H1 (cell line): ENCODE measurements around the gene CACNA2D3. TPM values are rescaled to one million over a fixed set of nuclear protein-coding genes. Genes with fewer than 3 reads are reported as not detected.

ENCODE experiments used
- CTCF ChIA-PET: fragments of 300-600 bp; sonication (Branson Sonifier 250); formaldehyde crosslinking; loops from one replicate; lab custom pipeline; 2021; ENCODE audit not compliant: partially characterized antibody; lab: Charles Lee
- POLR2A ChIA-PET: fragments of 300-600 bp; sonication (Branson Sonifier 250); formaldehyde crosslinking; loops from one replicate; lab custom pipeline; 2021; ENCODE audit warnings: inconsistent platforms; ENCODE audit not compliant: partially characterized antibody; lab: Charles Lee
- DNase-seq, 2 experiments: peaks; one replicate each; pipeline versions ENCODE4 v3.0.0 to v3.0.0-alpha.2; 2010 to 2022; ENCODE audit warnings: low spot score in 2 of 2, low read depth in 1 of 2, mixed read lengths in 1 of 2
- FAIRE-seq: peaks from 2 replicates; lab custom pipeline; 2011; peaks lifted over from hg19 to GRCh38; lab: Jason Lieb, UNC
- H2AFZ ChIP-seq: 2 replicates; pipeline ENCODE4 v1.8.1; 2012; ENCODE audit warnings: low read length, inconsistent platforms
- H2AK5ac ChIP-seq: 2 replicates; pipeline ENCODE4 v1.6.1; 2013; ENCODE audit warnings: low read depth, low read length
- H2BK120ac ChIP-seq: replicated peaks from 2 replicates; pipeline ENCODE3; 2013; ENCODE audit warnings: low read depth, low read length, inconsistent platforms
- H2BK12ac ChIP-seq: 2 replicates; pipeline ENCODE4 v1.6.1; 2013; ENCODE audit warnings: low read depth, low read length
- H2BK15ac ChIP-seq: 2 replicates; pipeline ENCODE4 v1.6.1; 2013; ENCODE audit warnings: low read length
- H2BK20ac ChIP-seq: 2 replicates; pipeline ENCODE4 v1.6.1; 2013; ENCODE audit warnings: low read length
- H2BK5ac ChIP-seq: 2 replicates; pipeline ENCODE4 v1.6.1; 2013; ENCODE audit warnings: low read depth, low read length
- H3K14ac ChIP-seq: 2 replicates; pipeline ENCODE4 v1.6.1; 2013; ENCODE audit warnings: inconsistent platforms; ENCODE audit not compliant: insufficient read length
- H3K18ac ChIP-seq: 2 replicates; pipeline ENCODE4 v1.6.1; 2013; ENCODE audit warnings: low read length; ENCODE audit errors: extremely low read depth
- H3K23ac ChIP-seq: 2 replicates; pipeline ENCODE4 v1.6.1; 2013; ENCODE audit warnings: inconsistent platforms; ENCODE audit not compliant: insufficient read length
- H3K23me2 ChIP-seq: 2 replicates; pipeline ENCODE4 v1.6.1; 2013; ENCODE audit warnings: low read depth, low read length
- H3K27ac ChIP-seq: 2 replicates; pipeline ENCODE4 v1.6.1; 2011; ENCODE audit warnings: low read depth, low read length, inconsistent platforms
- H3K27me3 ChIP-seq, 4 experiments: replicated peaks in 1 of 4; 1 replicate in 1 of 4; 2 replicates in 3 of 4; pipeline versions ENCODE4 v1.6.1 to v1.8.1; 2011 to 2013; ENCODE audit warnings: low read length in 3 of 4, mild to moderate bottlenecking in 3 of 4, inconsistent platforms in 2 of 4, mixed read lengths in 2 of 4, moderate library complexity in 1 of 4; ENCODE audit not compliant: control insufficient read depth in 3 of 4, insufficient read depth in 3 of 4; ENCODE audit errors: extremely low read depth in 1 of 4
- H3K36me3 ChIP-seq, 4 experiments: 2 replicates each; pipeline versions ENCODE4 v1.6.1 to v1.8.1; 2011 to 2013; ENCODE audit warnings: mild to moderate bottlenecking in 4 of 4, low read length in 3 of 4, moderate library complexity in 2 of 4, control low read depth in 1 of 4, inconsistent platforms in 1 of 4; ENCODE audit not compliant: insufficient read depth in 4 of 4, control insufficient read depth in 2 of 4
- H3K4ac ChIP-seq: replicated peaks from 2 replicates; pipeline ENCODE3; 2013; ENCODE audit warnings: low read length, low read depth, mixed read lengths, inconsistent platforms; ENCODE audit not compliant: insufficient read length
- H3K4me1 ChIP-seq, 4 experiments: replicated peaks in 1 of 4; 1 replicate in 1 of 4; 2 replicates in 3 of 4; pipeline versions ENCODE4 v1.6.1 to v1.8.1; 2011 to 2013; ENCODE audit warnings: low read length in 3 of 4, inconsistent platforms in 2 of 4, mixed read lengths in 1 of 4; ENCODE audit not compliant: insufficient read depth in 4 of 4, control insufficient read depth in 3 of 4
- H3K4me2 ChIP-seq, 2 experiments: 2 replicates each; pipeline versions ENCODE4 v1.6.1 to v1.8.1; 2011 to 2013; ENCODE audit warnings: low read depth in 2 of 2, low read length in 2 of 2, control low read depth in 1 of 2, inconsistent platforms in 1 of 2, mild to moderate bottlenecking in 1 of 2; ENCODE audit not compliant: insufficient read depth in 1 of 2
- H3K4me3 ChIP-seq, 4 experiments: fragments of 200-600, 300-600 bp in 1 of 4; sonication (generic), shearing (Covaris generic), sonication (Bioruptor Twin) in 1 of 4; 2 replicates each; pipeline versions ENCODE4 v1.5.1 to v1.8.1; 2011 to 2016; ENCODE audit warnings: low read length in 4 of 4, low read depth in 3 of 4, control low read depth in 2 of 4, inconsistent platforms in 2 of 4, mild to moderate bottlenecking in 2 of 4, mixed read lengths in 1 of 4, moderate library complexity in 1 of 4; ENCODE audit not compliant: insufficient read depth in 2 of 4; ENCODE audit errors: extremely low read depth in 1 of 4
- H3K56ac ChIP-seq: replicated peaks from 2 replicates; pipeline ENCODE3; 2013; ENCODE audit warnings: low read depth, mild to moderate bottlenecking, mixed read lengths, low read length, inconsistent platforms; ENCODE audit not compliant: insufficient read length
- H3K79me1 ChIP-seq: 2 replicates; pipeline ENCODE4 v1.6.1; 2013; ENCODE audit warnings: low read depth, low read length, control low read depth
- H3K79me2 ChIP-seq, 2 experiments: 2 replicates each; pipeline versions ENCODE4 v1.6.1 to v1.8.1; 2012 to 2013; ENCODE audit warnings: low read length in 2 of 2, mild to moderate bottlenecking in 2 of 2, inconsistent platforms in 1 of 2; ENCODE audit not compliant: insufficient read depth in 2 of 2, control insufficient read depth in 1 of 2
- H3K9ac ChIP-seq, 4 experiments: replicated peaks in 1 of 4; 1 replicate in 1 of 4; 2 replicates in 3 of 4; pipeline versions ENCODE4 v1.6.1 to v1.8.1; 2011 to 2013; ENCODE audit warnings: low read depth in 3 of 4, low read length in 3 of 4, control low read depth in 2 of 4, mild to moderate bottlenecking in 2 of 4, moderate library complexity in 2 of 4, inconsistent platforms in 1 of 4; ENCODE audit errors: extremely low read depth in 1 of 4
- H3K9me3 ChIP-seq, 2 experiments: 2 replicates each; pipeline versions ENCODE4 v1.6.1 to v1.8.1; 2012 to 2013; ENCODE audit warnings: mild to moderate bottlenecking in 2 of 2, moderate library complexity in 2 of 2, control low read depth in 1 of 2, inconsistent platforms in 1 of 2, low read depth in 1 of 2, low read length in 1 of 2, mixed read lengths in 1 of 2; ENCODE audit not compliant: insufficient read depth in 2 of 2
- H4K20me1 ChIP-seq, 2 experiments: replicated peaks in 1 of 2; 2 replicates each; pipeline versions ENCODE3 to v1.8.1; 2011 to 2013; ENCODE audit warnings: inconsistent platforms in 2 of 2, low read length in 2 of 2, mild to moderate bottlenecking in 1 of 2; ENCODE audit not compliant: insufficient read depth in 2 of 2, control insufficient read depth in 1 of 2
- H4K5ac ChIP-seq: 2 replicates; pipeline ENCODE4 v1.6.1; 2013; ENCODE audit warnings: low read length, low read depth, mixed read lengths, inconsistent platforms; ENCODE audit not compliant: insufficient read length
- H4K8ac ChIP-seq: 2 replicates; pipeline ENCODE4 v1.8.0; 2013; ENCODE audit warnings: mild to moderate bottlenecking, moderate library complexity, low read length, inconsistent platforms; ENCODE audit not compliant: insufficient read depth; ENCODE audit errors: extremely low read depth
- H4K91ac ChIP-seq: replicated peaks from 2 replicates; pipeline ENCODE3; 2013; ENCODE audit warnings: low read length, mixed read lengths, inconsistent platforms; ENCODE audit not compliant: insufficient read length
- BRCA1 ChIP-seq: IDR thresholded peaks from 2 replicates; pipeline ENCODE4 v1.6.1; 2012; ENCODE audit warnings: low read depth, low read length, improper control_type of control experiment
- CBX5 ChIP-seq: fragments of 300-800, 300-1000 bp; sonication (generic); IDR thresholded peaks from 2 replicates; pipeline ENCODE4 v1.7.1; 2016; ENCODE audit warnings: antibody characterized with exemption, low read length, low read depth
- CHD1 ChIP-seq: IDR thresholded peaks from 2 replicates; pipeline ENCODE4 v1.6.1; 2012; ENCODE audit warnings: low read depth, low read length, improper control_type of control experiment
- CTCF ChIP-seq, 3 experiments: IDR thresholded peaks; 1 replicate in 2 of 3; 2 replicates in 1 of 3; pipeline versions ENCODE4 v1.5.1 to v1.6.1; 2011; ENCODE audit warnings: low read length in 3 of 3, mild to moderate bottlenecking in 3 of 3, inconsistent platforms in 2 of 3, low read depth in 1 of 3, moderate library complexity in 1 of 3; ENCODE audit not compliant: insufficient read depth in 1 of 3; ENCODE audit errors: control extremely low read depth in 1 of 3
- EP300 ChIP-seq, 2 experiments: IDR thresholded peaks; 1 replicate in 1 of 2; 2 replicates in 1 of 2; pipeline ENCODE4 v1.6.1; 2011 to 2012; ENCODE audit warnings: low read depth in 2 of 2, low read length in 2 of 2, mild to moderate bottlenecking in 2 of 2, borderline replicate concordance in 1 of 2, inconsistent platforms in 1 of 2, moderate library complexity in 1 of 2
- EZH2 ChIP-seq: fragments of 200-600 bp; sonication (generic); IDR thresholded peaks from 2 replicates; pipeline ENCODE4 v1.7.1; 2012; ENCODE audit warnings: low read depth, mild to moderate bottlenecking, moderate library complexity, low read length, inconsistent platforms; ENCODE audit not compliant: severe bottlenecking
- GTF2F1 ChIP-seq: IDR thresholded peaks from 2 replicates; pipeline ENCODE4 v1.6.1; 2012; ENCODE audit warnings: low read depth, low read length, improper control_type of control experiment, borderline replicate concordance
- MAFK ChIP-seq: IDR thresholded peaks from 2 replicates; pipeline ENCODE4 v1.6.1; 2012; ENCODE audit warnings: low read depth, mild to moderate bottlenecking, improper control_type of control experiment, low read length
- POLR2AphosphoS5 ChIP-seq: IDR thresholded peaks from 2 replicates; pipeline ENCODE4 v1.6.1; 2011; ENCODE audit warnings: low read depth, low read length
- POU5F1 ChIP-seq: IDR thresholded peaks from 2 replicates; pipeline ENCODE4 v1.6.1; 2011; ENCODE audit warnings: low read depth, mild to moderate bottlenecking, low read length, moderate library complexity
- TAF1 ChIP-seq: IDR thresholded peaks from 2 replicates; pipeline ENCODE4 v1.6.1; 2011; ENCODE audit warnings: mild to moderate bottlenecking, low read depth, low read length
- TEAD4 ChIP-seq: IDR thresholded peaks from 2 replicates; pipeline ENCODE4 v1.6.1; 2012; ENCODE audit warnings: low read depth, low read length, inconsistent platforms, mixed read lengths
- WGBS, 2 experiments: shearing (Covaris generic) in 1 of 2; methylation state at CpG; one replicate each; pipeline versions ENCODE4 v1.1.6 to v1.1.7; 2013 to 2015; ENCODE audit warnings: low lambda C conversion rate in 2 of 2, mixed read lengths in 2 of 2, inconsistent platforms in 1 of 2, low coverage in 1 of 2, missing lambda C conversion rate in 1 of 2; ENCODE audit not compliant: insufficient replicate concordance in 2 of 2, insufficient coverage in 1 of 2, insufficient read length in 1 of 2; ENCODE audit errors: extremely low coverage in 1 of 2, missing lambda C conversion rate in 1 of 2; 5-methylcytosine and 5-hydroxymethylcytosine counted together
- polyA plus RNA-seq, 7 experiments: library from polyadenylated mRNA; depleted of rRNA in 3 of 7; stranded (reverse) in 5 of 7; unstranded in 2 of 7; fragments of >200 nt in 5 of 7; fragments of 200-250 nt in 2 of 7; gene quantifications; 1 replicate in 5 of 7; 2 replicates in 1 of 7; 4 replicates in 1 of 7; pipeline versions ENCODE4 v1.2.1 to v1.2.3, GENCODE V29; 2011 to 2013; ENCODE audit warnings: missing spikeins in 2 of 7, mixed read lengths in 2 of 7
- total RNA-seq: library from RNA; stranded (reverse); fragmentation: NEBNext Ultra II Directional; extraction: Animal tissue kit (Norgen Biotek cat#: 25700); gene quantifications from 2 replicates; pipeline ENCODE4 v1.2.1, GENCODE V29; 2021

Gene CACNA2D3
- total and polyA plus RNA-seq, 2 of the 8 experiments (the other 6 are each of a cell fraction or from before 2014, with no cell fraction given), result 1.5 to 1.8 TPM

DNA sequence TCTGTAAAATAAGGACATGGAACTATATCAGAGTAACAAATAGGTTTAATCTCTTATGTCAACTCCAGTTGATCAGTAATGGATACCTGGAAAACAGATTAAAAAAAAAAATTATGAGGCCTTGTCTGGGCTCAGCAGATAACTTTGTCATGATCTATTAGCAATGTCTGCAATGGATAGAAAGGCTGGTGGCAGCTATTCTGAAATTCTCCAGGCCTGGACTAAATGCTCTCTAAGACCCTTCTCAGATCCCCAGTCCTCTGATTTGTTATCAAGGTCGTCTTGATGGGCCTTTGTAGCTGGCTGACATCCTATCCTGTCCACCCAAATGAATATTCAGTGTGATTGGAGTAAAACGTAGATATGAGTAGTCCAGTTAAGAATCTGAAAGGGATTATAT lies 791.8 kb downstream of the CACNA2D3 start:
- Histone ChIP-seq H2BK20ac (no peak overlapping the region), H3K4me1 (no peaks in the 10 kb centered on the region), H3K79me1 (no peaks in the 10 kb centered on the region), H3K9ac (no peak overlapping the region), H2BK5ac (no peak overlapping the region), H3K56ac (no peak overlapping the region), H3K23ac (no peak overlapping the region), H3K14ac (no peak overlapping the region), H3K4me2 (no peak overlapping the region), H3K27me3 (no peaks in the 10 kb centered on the region), H2BK120ac (no peak overlapping the region), H3K36me3 (0 out of 8 replicates have a peak, but pooled peaks cover 0 to 4% (median 0%) of the 10 kb centered on the region in 4 experiments), H3K4ac (no peak overlapping the region), H2BK12ac (no peak overlapping the region), H2AK5ac (no peak overlapping the region), H4K8ac (no peak overlapping the region), H3K23me2 (no peaks in the 10 kb centered on the region), H3K27ac (no peak overlapping the region), H4K91ac (no peak overlapping the region), H3K79me2 (no peaks in the 10 kb centered on the region), H4K5ac (no peak overlapping the region), H3K4me3 (no peak overlapping the region), H3K9me3 (peaks cover 0 to 5% of the 10 kb centered on the region in 2 experiments; a peak in 3 of 4 replicates), H2BK15ac (no peak overlapping the region), H4K20me1 (no peaks in the 10 kb centered on the region), H2AFZ (no peak overlapping the region), H3K18ac (no peak overlapping the region)
- POLR2A ChIA-PET, result no interaction called here
- FAIRE-seq, result no peak
- WGBS, 2 experiments, result 72% methylated on average over 2 of the region's 2 CpGs; no CpG with 5 or more reads in 1 of the 2 experiments
- no peak for DNase-seq
- CTCF ChIA-PET, result interaction anchor here (1.3 kb wide), 1 partner anchor 61 kb away, joined by 3 read pairs; no protein-coding TSS in a partner anchor
- TF ChIP-seq MAFK (no peak), TAF1 (no peak), EZH2 (no peak), CHD1 (no peak), GTF2F1 (no peak), POLR2AphosphoS5 (no peak), CTCF (IDR thresholded peaks at IDR 0.05; ENCODE audit: control extremely low read depth in 1 of 3, insufficient read depth in 1 of 3, low read depth in 1 of 3, low read length in 3 of 3) (no peak), TEAD4 (no peak), POU5F1 (no peak), CBX5 (no peak), EP300 (IDR thresholded peaks at IDR 0.05; ENCODE audit: borderline replicate concordance in 1 of 2, low read depth in 2 of 2, low read length in 2 of 2) (no peak), BRCA1 (no peak)
